Kidney (tissue), 14 donors: Measurements from ENCODE around the gene ARL16. TPM values are rescaled to one million over a fixed set of nuclear protein-coding genes. Genes with fewer than 3 reads are reported as not detected.

Source experiments
- DNase-seq, 5 donors: peaks; one replicate each; pipeline ENCODE4 v3.0.0-alpha.2; 2013 to 2020
- FAIRE-seq: peaks from 2 replicates; lab custom pipeline; 2012; peaks lifted over from hg19 to GRCh38; lab: Jason Lieb, UNC
- H3K27ac ChIP-seq, 2 donors: one replicate each; pipeline ENCODE4 v1.7.0; 2013; ENCODE audit warnings: low read depth in 2 of 2, low read length in 2 of 2, inconsistent platforms in 1 of 2
- H3K27me3 ChIP-seq: one replicate; pipeline ENCODE4 v1.7.1; 2013; ENCODE audit warnings: low read length, inconsistent platforms; ENCODE audit not compliant: control insufficient read depth, insufficient read depth
- H3K36me3 ChIP-seq, 3 donors: one replicate each; pipeline versions ENCODE4 v1.7.0 to v1.7.1; 2013; ENCODE audit warnings: low read length in 3 of 3, control low read depth in 1 of 3, inconsistent platforms in 1 of 3; ENCODE audit not compliant: insufficient read depth in 3 of 3, control insufficient read depth in 2 of 3
- H3K4me1 ChIP-seq, 3 donors: one replicate each; pipeline versions ENCODE4 v1.7.0 to v1.7.1; 2013; ENCODE audit warnings: low read length in 3 of 3, inconsistent platforms in 1 of 3, low read depth in 1 of 3; ENCODE audit not compliant: control insufficient read depth in 2 of 3, insufficient read depth in 2 of 3
- H3K4me3 ChIP-seq, 3 donors: one replicate each; pipeline versions ENCODE4 v1.7.0 to v1.8.1; 2013; ENCODE audit warnings: low read length in 3 of 3, control low read depth in 1 of 3, inconsistent platforms in 1 of 3
- H3K9ac ChIP-seq, 3 donors: one replicate each; pipeline versions ENCODE4 v1.7.0 to v1.7.1; 2013; ENCODE audit warnings: low read length in 3 of 3, control low read depth in 1 of 3, inconsistent platforms in 1 of 3
- H3K9me3 ChIP-seq, 3 donors: one replicate each; pipeline versions ENCODE4 v1.7.0 to v1.7.1; 2013; ENCODE audit warnings: low read length in 3 of 3, control low read depth in 1 of 3, inconsistent platforms in 1 of 3; ENCODE audit not compliant: control insufficient read depth in 2 of 3, insufficient read depth in 1 of 3
- intact Hi-C: fragments of 100-400 bp; cut with DNase I; formaldehyde crosslinking; loops from one replicate; pipeline ENCODE4 v1.11.1; 2022
- polyA plus RNA-seq: library from polyadenylated mRNA; stranded (reverse); fragments of 350-450 nt; fragmentation: Illumina TruSeq; extraction: RNeasy Lipid Tissue Mini Kit (QIAGEN cat#74804); gene quantifications from one replicate; pipeline ENCODE4 v1.2.3, GENCODE V29; 2014; ENCODE audit warnings: low read depth, low replicate concordance; ENCODE audit not compliant: insufficient read depth
- total RNA-seq: library from RNA; stranded (reverse); fragmentation: NEBNext Ultra II Directional; extraction: Animal tissue kit (Norgen Biotek cat#: 25700); gene quantifications from one replicate; pipeline ENCODE4 v1.2.1, GENCODE V29; 2021
- TF ChIP-seq, protein P1 (sequence below): IDR thresholded peaks from 3 replicates; pipeline ENCODE4 v1.5.1; 2012; ENCODE audit warnings: mild to moderate bottlenecking, moderate library complexity, borderline replicate concordance; ENCODE audit not compliant: insufficient read depth; ENCODE audit errors: extremely low read depth
- donor health status: control.
- donor health status: control.
- donor health status: control.
- donor health status: control.
- donor health status: control.
- donor health status: DM: yes; HTN: yes; CAD: no.
- donor health status: Normal renal cell carcinoma (clear cell type).

Gene ARL16
- total and polyA plus RNA-seq, 2 donors from 2014 or later, result 34.7 to 76.1 TPM

DNA sequence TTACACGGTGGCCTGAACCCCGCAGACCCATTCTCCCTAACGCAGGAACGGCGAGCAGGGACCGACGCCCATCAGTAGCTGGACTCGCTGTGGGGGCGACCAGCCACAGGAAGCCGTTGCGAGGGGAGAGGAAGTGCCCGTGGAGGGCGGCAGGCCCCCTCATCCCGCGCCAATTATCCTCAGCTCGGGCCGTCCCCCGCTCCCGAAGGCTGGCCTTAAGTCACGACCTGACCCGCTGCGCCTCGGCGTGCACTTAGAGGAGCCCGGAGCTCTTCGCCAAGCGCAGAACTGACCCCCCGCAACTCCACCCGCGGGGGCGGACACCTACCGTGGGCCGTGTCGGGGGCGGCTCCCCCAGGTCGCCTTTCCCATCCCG, 401 bp downstream of the ARL16 start:
- TF ChIP-seq, protein P1, sequence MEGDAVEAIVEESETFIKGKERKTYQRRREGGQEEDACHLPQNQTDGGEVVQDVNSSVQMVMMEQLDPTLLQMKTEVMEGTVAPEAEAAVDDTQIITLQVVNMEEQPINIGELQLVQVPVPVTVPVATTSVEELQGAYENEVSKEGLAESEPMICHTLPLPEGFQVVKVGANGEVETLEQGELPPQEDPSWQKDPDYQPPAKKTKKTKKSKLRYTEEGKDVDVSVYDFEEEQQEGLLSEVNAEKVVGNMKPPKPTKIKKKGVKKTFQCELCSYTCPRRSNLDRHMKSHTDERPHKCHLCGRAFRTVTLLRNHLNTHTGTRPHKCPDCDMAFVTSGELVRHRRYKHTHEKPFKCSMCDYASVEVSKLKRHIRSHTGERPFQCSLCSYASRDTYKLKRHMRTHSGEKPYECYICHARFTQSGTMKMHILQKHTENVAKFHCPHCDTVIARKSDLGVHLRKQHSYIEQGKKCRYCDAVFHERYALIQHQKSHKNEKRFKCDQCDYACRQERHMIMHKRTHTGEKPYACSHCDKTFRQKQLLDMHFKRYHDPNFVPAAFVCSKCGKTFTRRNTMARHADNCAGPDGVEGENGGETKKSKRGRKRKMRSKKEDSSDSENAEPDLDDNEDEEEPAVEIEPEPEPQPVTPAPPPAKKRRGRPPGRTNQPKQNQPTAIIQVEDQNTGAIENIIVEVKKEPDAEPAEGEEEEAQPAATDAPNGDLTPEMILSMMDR, result no peak
- H3K27ac ChIP-seq, result peak overlapping the region; percentile 77 to 78
- peak overlapping the region; percentile 55 to 91 (median 80) for H3K9ac ChIP-seq
- intact Hi-C loops, result no loop called here
- peaks cover 0 to 16% (median 10%) of the 10 kb centered on the region in 3 donors for H3K36me3 ChIP-seq
- FAIRE-seq (no peak), DNase-seq (no peak)
- H3K4me3 ChIP-seq, result peak overlapping the region; percentile 65 to 95 (median 75)
- peaks cover 0 to 23% (median 11%) of the 10 kb centered on the region in 3 donors for H3K4me1 ChIP-seq
- no peaks in the 10 kb centered on the region for H3K27me3 ChIP-seq
- no peaks in the 10 kb centered on the region for H3K9me3 ChIP-seq

DNA sequence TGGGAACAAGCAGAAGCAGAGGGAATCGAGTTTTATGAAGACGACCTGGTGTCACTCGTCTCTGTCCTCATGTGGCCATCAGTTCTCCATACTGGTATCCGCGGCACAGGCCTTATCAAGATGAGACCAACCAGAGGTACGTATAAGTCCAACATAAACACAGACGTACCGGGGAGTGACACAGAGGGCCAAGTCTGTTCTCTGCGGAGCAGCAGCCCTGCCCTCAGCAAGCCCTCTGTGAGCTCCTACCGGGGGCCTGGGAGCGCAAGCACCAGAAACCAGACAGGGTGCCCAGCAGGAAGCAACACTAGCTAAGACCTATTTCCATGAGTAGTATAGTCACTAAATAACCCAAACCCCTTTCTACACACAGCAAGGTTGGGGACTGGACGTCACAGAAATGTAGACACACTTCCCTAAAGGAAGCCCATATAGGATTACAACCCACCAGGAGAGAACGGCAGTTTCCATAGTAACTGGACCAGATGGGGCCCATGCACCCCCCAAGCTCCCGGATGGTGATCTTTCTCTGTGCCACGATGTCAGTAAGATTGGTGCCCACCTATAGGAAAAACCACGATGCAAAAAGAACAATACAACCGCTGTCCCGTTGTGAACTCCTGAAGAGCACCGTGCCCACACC, 911 bp downstream of the ARL16 start:
- FAIRE-seq, result no peak
- no peaks in the 10 kb centered on the region for H3K27me3 ChIP-seq

DNA sequence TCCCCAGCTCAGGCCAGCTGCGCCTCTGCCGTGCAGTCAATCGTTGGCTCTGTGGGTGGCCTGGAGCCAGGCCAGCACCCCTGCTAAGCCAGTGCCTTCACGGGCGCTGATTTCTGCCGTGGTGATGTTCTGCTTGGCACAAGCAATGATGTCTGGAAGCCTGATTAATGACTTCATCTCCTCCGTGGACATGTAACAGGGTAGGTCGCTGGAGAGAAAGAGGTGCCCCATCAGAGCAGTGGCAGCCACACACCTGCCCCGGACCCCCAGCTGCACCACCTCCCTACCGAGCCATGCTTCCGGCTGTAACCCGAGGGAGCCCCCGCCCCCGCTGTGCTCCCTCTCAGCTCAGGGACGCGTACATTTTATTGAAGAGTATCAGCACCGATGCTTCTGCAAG, 1.9 kb downstream of the ARL16 start:
- FAIRE-seq (no peak), DNase-seq (no peak)
- TF ChIP-seq, protein P1, result no peak
- peaks cover 0 to 23% (median 11%) of the 10 kb centered on the region in 3 donors for H3K4me1 ChIP-seq
- H3K27ac ChIP-seq, result no peak overlapping the region
- H3K36me3 ChIP-seq, result peaks cover 0 to 6% (median 5%) of the 10 kb centered on the region in 3 donors
- H3K27me3 ChIP-seq, result no peaks in the 10 kb centered on the region
- intact Hi-C loops, result no loop called here
- H3K4me3 ChIP-seq, result no peak overlapping the region
- no peaks in the 10 kb centered on the region for H3K9me3 ChIP-seq
- H3K9ac ChIP-seq, result no peak overlapping the region

More for the DNA sequence above, 911 bp downstream of the ARL16 start:
- no peak overlapping the region for H3K27ac ChIP-seq
- H3K4me3 ChIP-seq, result peak overlapping the region; percentile 65 to 95 (median 75)
- peaks cover 0 to 23% (median 11%) of the 10 kb centered on the region in 3 donors for H3K4me1 ChIP-seq
- TF ChIP-seq, protein P1, result no peak
- H3K9ac ChIP-seq, result peak overlapping the region; percentile 32 to 91 (median 55)
- DNase-seq, result peak in 3 of 5 donors; percentile 15 to 36 (median 16)
- no peaks in the 10 kb centered on the region for H3K9me3 ChIP-seq
- intact Hi-C loops, result no loop called here
- peaks cover 0 to 15% (median 10%) of the 10 kb centered on the region in 3 donors for H3K36me3 ChIP-seq
